ENCODE results near the gene PNN. TPM values are rescaled to one million over a fixed set of nuclear protein-coding genes. Genes with fewer than 3 reads are reported as not detected.
A peak's percentile ranks its signal among the peaks of the same experiment; 100 is the strongest.

PNN gene
- total and polyA plus RNA-seq, 2 donors (not counting 1 experiment from before 2014, with no cell fraction given): 14.4 to 14.9 TPM

- H4K20me1 ChIP-seq (ENCODE audit: control insufficient read depth, extremely low read depth, insufficient read depth, low read length): no peaks in the 10 kb centered on the region
- H3K79me2 ChIP-seq (ENCODE audit: control insufficient read depth, insufficient read depth, low read length): peaks cover 36% of the 10 kb centered on the region
- H3K9me3 ChIP-seq (ENCODE audit: control insufficient read depth, insufficient read depth, low read depth, low read length): no peaks in the 10 kb centered on the region
- H3K36me3 ChIP-seq (ENCODE audit: control insufficient read depth, insufficient read depth, low read length): no peaks in the 10 kb centered on the region
- DNase-seq (ENCODE audit: low read depth in 2 of 2): peak; percentile 5 to 15
- H3K4me3 ChIP-seq (replicated peaks in 1 of 4; ENCODE audit: control extremely low read depth in 1 of 4, insufficient read depth in 1 of 4, low read depth in 3 of 4, low read length in 4 of 4): peak overlapping the region; percentile 75 to 99 (median 87)
- H3K27me3 ChIP-seq (ENCODE audit: control insufficient read depth, insufficient read depth, low read length): no peaks in the 10 kb centered on the region
- H3K4me1 ChIP-seq (ENCODE audit: control insufficient read depth, extremely low read depth, insufficient read depth, low read length): peaks cover 4% of the 10 kb centered on the region
- H2AFZ ChIP-seq (ENCODE audit: low read length): peak overlapping the region; percentile 69
- peak overlapping the region; percentile 92 for H3K27ac ChIP-seq (ENCODE audit: insufficient read depth, low read length)
- no peak for TF ChIP-seq CTCF (conservative IDR thresholded peaks at IDR 0.05 in 1 of 2, IDR thresholded peaks at IDR 0.05 in 1 of 2; ENCODE audit: low read depth in 1 of 2, low read length in 2 of 2)
- H3K4me2 ChIP-seq (ENCODE audit: extremely low read depth, insufficient read depth, low read length): peak overlapping the region; percentile 95
- peak overlapping the region; percentile 95 for H3K9ac ChIP-seq (ENCODE audit: insufficient read depth, low read length)
Measured at GRCh38 chr14:39169541-39169900, 5.5 kb upstream of the PNN start.

- H3K36me3 ChIP-seq (ENCODE audit: control insufficient read depth, insufficient read depth, low read length): peaks cover 6% of the 10 kb centered on the region
- no peak overlapping the region for H3K4me2 ChIP-seq (ENCODE audit: extremely low read depth, insufficient read depth, low read length)
- H3K4me1 ChIP-seq (ENCODE audit: control insufficient read depth, extremely low read depth, insufficient read depth, low read length): peaks cover 10% of the 10 kb centered on the region
- no peak overlapping the region for H2AFZ ChIP-seq (ENCODE audit: low read length)
- H3K4me3 ChIP-seq (replicated peaks in 1 of 4; ENCODE audit: control extremely low read depth in 1 of 4, insufficient read depth in 1 of 4, low read depth in 3 of 4, low read length in 4 of 4): no peak overlapping the region
- no peak overlapping the region for H3K27ac ChIP-seq (ENCODE audit: insufficient read depth, low read length)
- TF ChIP-seq EZH2 (IDR thresholded peaks at IDR 0.05; ENCODE audit: low read length, missing control alignments) (no peak), CTCF (conservative IDR thresholded peaks at IDR 0.05 in 1 of 2, IDR thresholded peaks at IDR 0.05 in 1 of 2; ENCODE audit: low read depth in 1 of 2, low read length in 2 of 2) (no peak)
- H3K79me2 ChIP-seq (ENCODE audit: control insufficient read depth, insufficient read depth, low read length): peaks cover 44% of the 10 kb centered on the region
- DNase-seq (ENCODE audit: low read depth in 2 of 2): no peak
- no peaks in the 10 kb centered on the region for H3K27me3 ChIP-seq (ENCODE audit: control insufficient read depth, insufficient read depth, low read length)
- no peaks in the 10 kb centered on the region for H4K20me1 ChIP-seq (ENCODE audit: control insufficient read depth, extremely low read depth, insufficient read depth, low read length)
- no peaks in the 10 kb centered on the region for H3K9me3 ChIP-seq (ENCODE audit: control insufficient read depth, insufficient read depth, low read depth, low read length)
- H3K9ac ChIP-seq (ENCODE audit: insufficient read depth, low read length): no peak overlapping the region
Measured at GRCh38 chr14:39173198-39173597, 1.9 kb upstream of the PNN start.

GRCh38 chr14:39175445-39176262 is 600 bp downstream of the PNN start:
- Histone ChIP-seq H3K36me3 (ENCODE audit: control insufficient read depth, insufficient read depth, low read length) (peaks cover 7% of the 10 kb centered on the region), H3K9ac (ENCODE audit: insufficient read depth, low read length) (peak overlapping the region; percentile 98), H2AFZ (ENCODE audit: low read length) (peak overlapping the region; percentile 78), H3K9me3 (ENCODE audit: control insufficient read depth, insufficient read depth, low read depth, low read length) (no peaks in the 10 kb centered on the region), H3K27ac (ENCODE audit: insufficient read depth, low read length) (peak overlapping the region; percentile 96), H3K4me3 (replicated peaks in 1 of 4; ENCODE audit: control extremely low read depth in 1 of 4, insufficient read depth in 1 of 4, low read depth in 3 of 4, low read length in 4 of 4) (peak overlapping the region; percentile 50 to 97 (median 80)), H3K79me2 (ENCODE audit: control insufficient read depth, insufficient read depth, low read length) (peaks cover 29% of the 10 kb centered on the region), H3K27me3 (ENCODE audit: control insufficient read depth, insufficient read depth, low read length) (no peaks in the 10 kb centered on the region), H3K4me1 (ENCODE audit: control insufficient read depth, extremely low read depth, insufficient read depth, low read length) (peaks cover 10% of the 10 kb centered on the region), H4K20me1 (ENCODE audit: control insufficient read depth, extremely low read depth, insufficient read depth, low read length) (no peaks in the 10 kb centered on the region), H3K4me2 (ENCODE audit: extremely low read depth, insufficient read depth, low read length) (peak overlapping the region; percentile 90)
- no peak for TF ChIP-seq CTCF (conservative IDR thresholded peaks at IDR 0.05 in 1 of 2, IDR thresholded peaks at IDR 0.05 in 1 of 2; ENCODE audit: low read depth in 1 of 2, low read length in 2 of 2)
- TF ChIP-seq EZH2 (IDR thresholded peaks at IDR 0.05; ENCODE audit: low read length, missing control alignments): no peak
- peak in 1 of 2 donors; percentile 43 for DNase-seq (ENCODE audit: low read depth in 2 of 2)
